ENCODE results near the gene SLC7A5.
A peak's percentile ranks its signal among the peaks of the same experiment; 100 is the strongest.

The SLC7A5 gene

GRCh38 chr16:87848676-87849345 is 20.5 kb downstream of the SLC7A5 start:
- H4K91ac ChIP-seq (ENCODE audit: low read length) = no peak overlapping the region
- no peak overlapping the region for H2AFZ ChIP-seq (ENCODE audit: low read depth, low read length)
- H3K27ac ChIP-seq (ENCODE audit: low read length, poor library complexity, severe bottlenecking) = no peak overlapping the region
- H3K36me3 ChIP-seq (ENCODE audit: control insufficient read depth in 1 of 2, insufficient read depth in 2 of 2, low read depth in 1 of 2, low read length in 2 of 2) = peaks cover 11 to 75% of the 10 kb centered on the region in 2 experiments
- no peak overlapping the region for H3K4ac ChIP-seq (ENCODE audit: low read depth in 1 of 2, low read length in 2 of 2)
- H3K4me2 ChIP-seq (ENCODE audit: low read length, poor library complexity, severe bottlenecking) = no peak overlapping the region
- no peak overlapping the region for H3K23ac ChIP-seq (ENCODE audit: low read length in 2 of 2)
- H3K14ac ChIP-seq (ENCODE audit: low read length in 2 of 2) = no peak overlapping the region
- H2BK15ac ChIP-seq (ENCODE audit: low read depth, poor library complexity, severe bottlenecking) = no peak overlapping the region
- H2BK12ac ChIP-seq (ENCODE audit: low read length in 2 of 2) = no peak overlapping the region
- no peak overlapping the region for H3K4me3 ChIP-seq (ENCODE audit: insufficient read depth in 1 of 2, low read depth in 1 of 2, low read length in 2 of 2)
- H3K9ac ChIP-seq (ENCODE audit: low read length) = no peak overlapping the region
- H4K8ac ChIP-seq (ENCODE audit: low read length) = no peak overlapping the region
- H2AK5ac ChIP-seq (ENCODE audit: low read length, severe bottlenecking) = no peak overlapping the region
- 98% methylated on average over 17 of the region's 18 CpGs for WGBS
- peaks cover 29% of the 10 kb centered on the region for H3K79me1 ChIP-seq (replicated peaks; ENCODE audit: low read length, poor library complexity, severe bottlenecking)
- H2BK120ac ChIP-seq (ENCODE audit: low read depth, low read length) = no peak overlapping the region
- H3K18ac ChIP-seq (ENCODE audit: low read depth in 1 of 2, low read length in 2 of 2) = no peak overlapping the region
- DNase-seq = no peak
- no peak overlapping the region for H2BK5ac ChIP-seq (ENCODE audit: low read depth, low read length, poor library complexity, severe bottlenecking)
- peaks cover 0 to 6% of the 10 kb centered on the region in 2 experiments for H3K27me3 ChIP-seq (ENCODE audit: control insufficient read depth in 1 of 2, insufficient read depth in 1 of 2, low read length in 2 of 2)
- H3K4me1 ChIP-seq (ENCODE audit: control insufficient read depth, insufficient read depth, low read depth, low read length) = peaks cover 37% of the 10 kb centered on the region
- no peaks in the 10 kb centered on the region for H3K9me3 ChIP-seq (ENCODE audit: control insufficient read depth, low read length)

GRCh38 chr16:87847785-87848675 is 21.3 kb downstream of the SLC7A5 start:
- H3K36me3 ChIP-seq (ENCODE audit: control insufficient read depth in 1 of 2, insufficient read depth in 2 of 2, low read depth in 1 of 2, low read length in 2 of 2) = peaks cover 11 to 80% of the 10 kb centered on the region in 2 experiments
- H3K4me1 ChIP-seq (ENCODE audit: control insufficient read depth, insufficient read depth, low read depth, low read length) = peaks cover 36% of the 10 kb centered on the region
- no peak overlapping the region for H3K27ac ChIP-seq (ENCODE audit: low read length, poor library complexity, severe bottlenecking)
- H3K18ac ChIP-seq (ENCODE audit: low read depth in 1 of 2, low read length in 2 of 2) = no peak overlapping the region
- no peak overlapping the region for H3K4me2 ChIP-seq (ENCODE audit: low read length, poor library complexity, severe bottlenecking)
- H3K4ac ChIP-seq (ENCODE audit: low read depth in 1 of 2, low read length in 2 of 2) = no peak overlapping the region
- WGBS = 95% methylated on average over 27 of the region's 28 CpGs
- peaks cover 0 to 6% of the 10 kb centered on the region in 2 experiments for H3K27me3 ChIP-seq (ENCODE audit: control insufficient read depth in 1 of 2, insufficient read depth in 1 of 2, low read length in 2 of 2)
- no peak overlapping the region for H2BK5ac ChIP-seq (ENCODE audit: low read depth, low read length, poor library complexity, severe bottlenecking)
- H3K4me3 ChIP-seq (ENCODE audit: insufficient read depth in 1 of 2, low read depth in 1 of 2, low read length in 2 of 2) = no peak overlapping the region
- no peak overlapping the region for H2BK15ac ChIP-seq (ENCODE audit: low read depth, poor library complexity, severe bottlenecking)
- no peak overlapping the region for H3K9ac ChIP-seq (ENCODE audit: low read length)
- no peak overlapping the region for H4K91ac ChIP-seq (ENCODE audit: low read length)
- H3K9me3 ChIP-seq (ENCODE audit: control insufficient read depth, low read length) = no peaks in the 10 kb centered on the region
- no peak overlapping the region for H2BK120ac ChIP-seq (ENCODE audit: low read depth, low read length)
- no peak overlapping the region for H2AK5ac ChIP-seq (ENCODE audit: low read length, severe bottlenecking)
- H3K23ac ChIP-seq (ENCODE audit: low read length in 2 of 2) = no peak overlapping the region
- peaks cover 32% of the 10 kb centered on the region for H3K79me1 ChIP-seq (replicated peaks; ENCODE audit: low read length, poor library complexity, severe bottlenecking)
- H4K8ac ChIP-seq (ENCODE audit: low read length) = no peak overlapping the region
- no peak for DNase-seq
- no peak overlapping the region for H2BK12ac ChIP-seq (ENCODE audit: low read length in 2 of 2)
- H2AFZ ChIP-seq (ENCODE audit: low read depth, low read length) = no peak overlapping the region
- no peak overlapping the region for H3K14ac ChIP-seq (ENCODE audit: low read length in 2 of 2)

- Histone ChIP-seq H2AK5ac (ENCODE audit: low read length, severe bottlenecking) (no peak overlapping the region), H3K27ac (ENCODE audit: low read length, poor library complexity, severe bottlenecking) (no peak overlapping the region), H2AFZ (ENCODE audit: low read depth, low read length) (no peak overlapping the region), H2BK15ac (ENCODE audit: low read depth, poor library complexity, severe bottlenecking) (no peak overlapping the region), H2BK12ac (ENCODE audit: low read length in 2 of 2) (no peak overlapping the region), H3K36me3 (ENCODE audit: control insufficient read depth in 1 of 2, insufficient read depth in 2 of 2, low read depth in 1 of 2, low read length in 2 of 2) (peaks cover 11 to 86% of the 10 kb centered on the region in 2 experiments), H3K4me3 (ENCODE audit: insufficient read depth in 1 of 2, low read depth in 1 of 2, low read length in 2 of 2) (no peak overlapping the region), H4K8ac (ENCODE audit: low read length) (peak overlapping the region; percentile 12), H4K91ac (ENCODE audit: low read length) (peak overlapping the region; percentile 34), H3K9me3 (ENCODE audit: control insufficient read depth, low read length) (no peaks in the 10 kb centered on the region), H3K79me1 (replicated peaks; ENCODE audit: low read length, poor library complexity, severe bottlenecking) (peaks cover 37% of the 10 kb centered on the region), H3K27me3 (ENCODE audit: control insufficient read depth in 1 of 2, insufficient read depth in 1 of 2, low read length in 2 of 2) (peaks cover 0 to 6% of the 10 kb centered on the region in 2 experiments), H3K18ac (ENCODE audit: low read depth in 1 of 2, low read length in 2 of 2) (no peak overlapping the region), H3K4ac (ENCODE audit: low read depth in 1 of 2, low read length in 2 of 2) (no peak overlapping the region), H3K4me1 (ENCODE audit: control insufficient read depth, insufficient read depth, low read depth, low read length) (peaks cover 35% of the 10 kb centered on the region), H3K4me2 (ENCODE audit: low read length, poor library complexity, severe bottlenecking) (no peak overlapping the region), H3K23ac (ENCODE audit: low read length in 2 of 2) (no peak overlapping the region), H3K14ac (ENCODE audit: low read length in 2 of 2) (no peak overlapping the region), H2BK120ac (ENCODE audit: low read depth, low read length) (no peak overlapping the region), H3K9ac (ENCODE audit: low read length) (no peak overlapping the region), H2BK5ac (ENCODE audit: low read depth, low read length, poor library complexity, severe bottlenecking) (no peak overlapping the region)
- WGBS = 89% methylated on average over 8 of the region's 8 CpGs
- DNase-seq = no peak
Observed at GRCh38 chr16:87847467-87847784, 21.9 kb downstream of the SLC7A5 start.

- no peak for DNase-seq
- Histone ChIP-seq H2AFZ (ENCODE audit: low read depth, low read length) (no peak overlapping the region), H3K79me1 (replicated peaks; ENCODE audit: low read length, poor library complexity, severe bottlenecking) (peaks cover 35% of the 10 kb centered on the region), H3K4me1 (ENCODE audit: control insufficient read depth, insufficient read depth, low read depth, low read length) (peaks cover 32% of the 10 kb centered on the region), H3K4me3 (ENCODE audit: insufficient read depth in 1 of 2, low read depth in 1 of 2, low read length in 2 of 2) (no peak overlapping the region), H2BK15ac (ENCODE audit: low read depth, poor library complexity, severe bottlenecking) (no peak overlapping the region), H4K8ac (ENCODE audit: low read length) (no peak overlapping the region), H2BK120ac (ENCODE audit: low read depth, low read length) (no peak overlapping the region), H3K4me2 (ENCODE audit: low read length, poor library complexity, severe bottlenecking) (no peak overlapping the region), H3K18ac (ENCODE audit: low read depth in 1 of 2, low read length in 2 of 2) (no peak overlapping the region), H3K27me3 (ENCODE audit: control insufficient read depth in 1 of 2, insufficient read depth in 1 of 2, low read length in 2 of 2) (peaks cover 0 to 6% of the 10 kb centered on the region in 2 experiments), H3K4ac (ENCODE audit: low read depth in 1 of 2, low read length in 2 of 2) (no peak overlapping the region), H3K27ac (ENCODE audit: low read length, poor library complexity, severe bottlenecking) (no peak overlapping the region), H2BK12ac (ENCODE audit: low read length in 2 of 2) (no peak overlapping the region), H4K91ac (ENCODE audit: low read length) (no peak overlapping the region), H2AK5ac (ENCODE audit: low read length, severe bottlenecking) (no peak overlapping the region), H3K14ac (ENCODE audit: low read length in 2 of 2) (no peak overlapping the region), H3K23ac (ENCODE audit: low read length in 2 of 2) (no peak overlapping the region), H3K9ac (ENCODE audit: low read length) (no peak overlapping the region), H3K36me3 (ENCODE audit: control insufficient read depth in 1 of 2, insufficient read depth in 2 of 2, low read depth in 1 of 2, low read length in 2 of 2) (peaks cover 11 to 87% of the 10 kb centered on the region in 2 experiments), H2BK5ac (ENCODE audit: low read depth, low read length, poor library complexity, severe bottlenecking) (no peak overlapping the region), H3K9me3 (ENCODE audit: control insufficient read depth, low read length) (no peaks in the 10 kb centered on the region)
- WGBS = 96% methylated on average over 25 of the region's 25 CpGs
Observed at GRCh38 chr16:87846705-87847466, 22.4 kb downstream of the SLC7A5 start.
